Astrocyte of the cerebellum (primary cell): Measurements from ENCODE around the gene CHD6.

ENCODE experiments used
- DNase-seq: peaks from one replicate; pipeline ENCODE4 v3.0.0-alpha.2; 2011; ENCODE audit warnings: low read depth
- H3K4me3 ChIP-seq: 2 replicates; pipeline ENCODE4 v1.5.1; 2011; ENCODE audit warnings: mild to moderate bottlenecking, low read depth, low read length, moderate library complexity
- in situ Hi-C: cut with HindIII; loops from 2 replicates; pipeline ENCODE4 v1.10.0; 2017; ENCODE audit warnings: low sequenced_read_pairs
- TF ChIP-seq, protein P1 (sequence below): IDR thresholded peaks from 2 replicates; pipeline ENCODE4 v1.5.1; 2012; ENCODE audit warnings: low read length, low read depth, moderate library complexity, mild to moderate bottlenecking; ENCODE audit errors: missing control alignments

The CHD6 gene

DNA sequence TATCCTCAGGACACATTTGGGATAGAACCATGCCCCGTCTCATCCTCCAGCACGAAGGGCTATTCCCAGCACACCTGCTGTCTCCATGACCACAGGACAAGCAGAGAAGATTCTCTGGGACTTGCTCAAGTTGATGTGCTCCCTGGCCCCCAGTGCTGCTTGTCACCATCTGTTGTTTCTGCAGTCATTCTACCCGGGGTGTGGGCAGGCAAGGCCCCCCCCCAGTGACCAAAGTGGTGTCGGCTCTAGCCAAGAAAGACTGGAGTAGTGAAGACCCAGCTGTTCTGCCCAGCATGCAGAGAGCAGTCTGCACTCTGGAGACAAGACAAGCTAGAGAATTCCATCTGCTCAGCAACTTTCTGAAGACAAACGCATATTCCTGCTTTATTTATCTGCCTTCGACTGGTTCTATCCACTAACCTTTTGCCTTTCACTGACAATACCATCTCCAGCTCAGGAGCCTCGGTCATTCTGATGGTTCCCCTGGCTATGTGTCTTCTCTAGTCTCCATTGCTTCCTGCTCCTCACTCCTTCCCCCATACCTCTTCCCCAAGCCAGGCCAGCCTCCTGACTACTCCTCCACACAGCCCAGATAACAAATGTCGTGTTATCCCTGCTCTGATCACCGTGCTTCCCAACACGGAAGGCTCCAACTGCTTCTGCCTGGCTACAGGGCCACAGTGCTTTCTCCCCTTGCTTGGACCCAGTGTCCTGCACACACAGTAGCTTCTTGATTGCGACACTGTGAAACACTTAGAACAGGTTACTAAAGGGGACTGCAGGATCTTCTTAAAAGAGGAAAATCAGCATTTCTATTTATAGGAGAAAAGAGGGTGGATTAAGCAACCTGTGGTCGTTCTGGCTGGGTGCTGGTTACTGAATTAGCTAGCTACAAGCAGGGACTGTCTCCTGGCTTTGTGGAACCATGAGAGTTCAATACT, 164.9 kb downstream of the CHD6 start:
- in situ Hi-C loops, result no loop called here
- DNase-seq, result no peak
- TF ChIP-seq, protein P1, sequence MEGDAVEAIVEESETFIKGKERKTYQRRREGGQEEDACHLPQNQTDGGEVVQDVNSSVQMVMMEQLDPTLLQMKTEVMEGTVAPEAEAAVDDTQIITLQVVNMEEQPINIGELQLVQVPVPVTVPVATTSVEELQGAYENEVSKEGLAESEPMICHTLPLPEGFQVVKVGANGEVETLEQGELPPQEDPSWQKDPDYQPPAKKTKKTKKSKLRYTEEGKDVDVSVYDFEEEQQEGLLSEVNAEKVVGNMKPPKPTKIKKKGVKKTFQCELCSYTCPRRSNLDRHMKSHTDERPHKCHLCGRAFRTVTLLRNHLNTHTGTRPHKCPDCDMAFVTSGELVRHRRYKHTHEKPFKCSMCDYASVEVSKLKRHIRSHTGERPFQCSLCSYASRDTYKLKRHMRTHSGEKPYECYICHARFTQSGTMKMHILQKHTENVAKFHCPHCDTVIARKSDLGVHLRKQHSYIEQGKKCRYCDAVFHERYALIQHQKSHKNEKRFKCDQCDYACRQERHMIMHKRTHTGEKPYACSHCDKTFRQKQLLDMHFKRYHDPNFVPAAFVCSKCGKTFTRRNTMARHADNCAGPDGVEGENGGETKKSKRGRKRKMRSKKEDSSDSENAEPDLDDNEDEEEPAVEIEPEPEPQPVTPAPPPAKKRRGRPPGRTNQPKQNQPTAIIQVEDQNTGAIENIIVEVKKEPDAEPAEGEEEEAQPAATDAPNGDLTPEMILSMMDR, result no peak
- H3K4me3 ChIP-seq, result no peak overlapping the region

DNA sequence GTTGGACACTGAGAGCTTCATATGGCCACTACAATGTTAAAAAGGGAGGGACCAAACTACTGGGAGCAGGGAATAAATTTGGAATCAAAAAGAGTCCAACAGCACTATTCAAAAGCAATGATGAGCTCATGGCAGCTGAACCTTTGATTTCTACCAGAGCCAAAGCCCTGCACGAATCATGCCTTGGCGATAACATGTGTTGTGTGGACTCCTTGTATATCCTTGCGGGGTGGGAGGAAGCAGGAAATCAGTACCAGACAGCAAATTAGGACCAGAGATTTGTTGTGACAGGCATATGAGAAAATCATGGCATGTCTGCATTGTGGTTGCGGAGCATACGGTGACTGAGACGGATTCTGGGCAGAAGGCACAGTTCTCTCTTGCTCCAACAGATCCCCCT, 166.0 kb downstream of the CHD6 start:
- no peak for DNase-seq
- in situ Hi-C loops, result no loop called here
- TF ChIP-seq, protein P1, result no peak
- H3K4me3 ChIP-seq, result no peak overlapping the region

DNA sequence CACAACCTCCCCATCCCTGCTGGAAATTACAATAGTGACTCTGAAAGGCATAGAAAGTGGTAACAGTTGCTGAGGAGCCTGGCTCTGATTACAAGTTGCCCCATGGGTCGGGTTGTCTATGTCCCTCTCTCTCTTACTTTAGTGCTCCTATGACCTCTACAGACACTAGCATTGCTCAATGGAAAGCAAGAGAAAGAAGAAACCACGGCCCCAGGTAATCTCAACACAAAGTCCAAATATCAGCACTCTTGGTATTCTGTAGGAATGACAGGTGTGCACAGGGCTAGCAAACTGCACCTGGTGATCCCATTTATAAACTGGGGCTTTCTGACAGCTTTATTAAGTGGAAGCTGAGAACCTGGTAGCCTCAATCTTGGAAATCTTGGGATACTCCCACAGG, 171.2 kb downstream of the CHD6 start:
- TF ChIP-seq, protein P1, result no peak
- H3K4me3 ChIP-seq, result no peak overlapping the region
- in situ Hi-C loops, result no loop called here
- DNase-seq, result no peak

DNA sequence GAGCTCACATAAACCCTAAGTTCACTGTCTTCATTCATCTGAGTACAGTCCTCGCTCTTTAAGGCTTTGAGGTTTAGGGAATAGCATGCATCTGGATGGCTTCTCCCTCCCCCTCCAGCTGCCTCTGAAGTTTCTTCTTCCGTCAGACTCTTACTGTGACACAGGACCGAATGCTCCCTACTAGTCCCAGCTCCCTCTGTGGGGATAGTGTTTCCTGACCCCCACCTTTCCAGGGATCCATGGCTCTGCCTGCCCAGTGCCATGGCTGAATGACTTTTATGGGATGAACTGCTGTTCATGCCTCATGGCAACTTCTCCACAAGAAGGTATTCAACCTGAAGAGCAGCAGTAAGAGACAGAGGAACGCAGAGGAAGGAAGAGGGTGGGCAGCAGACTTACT, 171.7 kb downstream of the CHD6 start:
- H3K4me3 ChIP-seq, result no peak overlapping the region
- TF ChIP-seq, protein P1, result no peak
- in situ Hi-C loops, result no loop called here
- no peak for DNase-seq

DNA sequence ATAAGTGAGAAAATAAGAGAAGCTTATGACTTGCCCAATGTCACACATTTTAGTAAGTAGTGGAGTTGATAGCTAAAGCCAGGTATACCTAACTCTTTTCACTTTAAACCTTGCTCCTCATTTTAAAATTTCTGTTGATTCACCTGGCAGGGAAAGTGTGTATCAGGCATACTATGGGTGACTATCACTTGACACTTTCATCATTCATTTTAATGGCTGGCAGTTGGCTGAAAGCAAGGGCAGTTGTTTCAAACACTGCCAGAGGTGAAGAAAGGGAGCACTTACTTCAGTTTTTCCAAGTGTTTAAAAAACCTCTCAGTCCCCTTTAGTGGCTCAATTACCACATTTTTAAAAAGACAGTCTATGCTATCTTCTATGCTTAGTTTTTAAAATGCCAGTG, 173.4 kb downstream of the CHD6 start:
- H3K4me3 ChIP-seq, result no peak overlapping the region
- TF ChIP-seq, protein P1, result no peak
- in situ Hi-C loops, result no loop called here
- DNase-seq, result no peak

DNA sequence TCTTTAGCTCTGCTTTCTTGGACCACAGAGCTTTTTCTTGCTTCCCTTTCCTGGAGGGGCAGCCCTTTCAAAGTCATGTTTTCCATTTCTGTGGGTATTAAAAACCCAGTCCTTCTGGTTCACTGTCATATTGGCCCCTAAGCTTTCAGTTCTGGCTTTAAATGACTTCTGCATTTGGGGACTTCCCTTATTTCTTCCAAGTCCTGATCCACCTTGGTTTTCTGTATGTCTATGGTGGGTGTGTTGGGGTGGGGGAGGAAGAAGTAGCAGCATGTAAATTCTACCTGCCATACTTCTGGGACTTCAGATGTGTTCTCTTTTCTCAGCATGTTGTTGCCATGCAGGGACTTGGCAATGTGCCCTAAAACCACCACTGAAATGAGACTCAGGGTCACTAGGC, 174.5 kb downstream of the CHD6 start:
- H3K4me3 ChIP-seq, result no peak overlapping the region
- TF ChIP-seq, protein P1, result no peak
- in situ Hi-C loops, result no loop called here
- no peak for DNase-seq
